NCI-H1092 treated with DMSO at 0.1 percent for 48 hours (cell line): Measurements from ENCODE around the gene IL18.
"Not testable (repeated sequence)": the region's sequence is repeated elsewhere in the genome, so short reads cannot be mapped to it uniquely, and the experiment has no call there.

Experiments used
- DNase-seq: peaks from one replicate; lab custom pipeline; 2025; lab: John Stamatoyannopoulos, UW

The IL18 gene

GRCh38 chr11:112163875-112164685 lies at the start of gene IL18:
IL18 (minus strand) TSS chr11:112164094; CDS start chr11:112155053, 9,041 bp downstream.
- DNase-seq, result no peak

GRCh38 chr11:112212710-112213109 lies 48.8 kb upstream of the IL18 start:
- DNase-seq, result no peak

- DNase-seq, result no peak
Measured at GRCh38 chr11:112212290-112212689, 48.4 kb upstream of the IL18 start.

- DNase-seq, result no peak
Measured at GRCh38 chr11:112211536-112211935, 47.6 kb upstream of the IL18 start.

GRCh38 chr11:112210890-112211289 lies 47.0 kb upstream of the IL18 start:
- DNase-seq, result no peak

- DNase-seq, result no peak
Measured at GRCh38 chr11:112206071-112206470, 42.2 kb upstream of the IL18 start.

GRCh38 chr11:112200252-112200651 lies 36.4 kb upstream of the IL18 start:
- DNase-seq, result no peak

- not testable (repeated sequence) for DNase-seq
Measured at GRCh38 chr11:112199101-112199500, 35.2 kb upstream of the IL18 start.

GRCh38 chr11:112196519-112197087 lies 32.7 kb upstream of the IL18 start:
- no peak for DNase-seq

- no peak for DNase-seq
Measured at GRCh38 chr11:112195951-112196351, 32.1 kb upstream of the IL18 start.

- DNase-seq, result not testable (repeated sequence)
Measured at GRCh38 chr11:112195113-112195512, 31.2 kb upstream of the IL18 start.

GRCh38 chr11:112186304-112186703 lies 22.4 kb upstream of the IL18 start:
- no peak for DNase-seq

GRCh38 chr11:112185883-112186282 lies 22.0 kb upstream of the IL18 start:
- DNase-seq, result no peak

GRCh38 chr11:112182867-112183266 lies 19.0 kb upstream of the IL18 start:
- no peak for DNase-seq

GRCh38 chr11:112179601-112180000 lies 15.7 kb upstream of the IL18 start:
- no peak for DNase-seq

GRCh38 chr11:112178936-112179335 lies 15.0 kb upstream of the IL18 start:
- no peak for DNase-seq

GRCh38 chr11:112178428-112178827 lies 14.5 kb upstream of the IL18 start:
- no peak for DNase-seq

GRCh38 chr11:112177589-112177988 lies 13.7 kb upstream of the IL18 start:
- no peak for DNase-seq

GRCh38 chr11:112176077-112176476 lies 12.2 kb upstream of the IL18 start:
- DNase-seq, result no peak

GRCh38 chr11:112175599-112175952 lies 11.7 kb upstream of the IL18 start:
- DNase-seq, result no peak

GRCh38 chr11:112174789-112175598 lies 11.1 kb upstream of the IL18 start, which contains the start of gene BCO2:
BCO2 (plus strand) TSS chr11:112175512; CDS start chr11:112175602, 90 bp downstream.
- peak; percentile 55 for DNase-seq

GRCh38 chr11:112173152-112173551 lies 9.3 kb upstream of the IL18 start:
- DNase-seq, result no peak
